Neuron (in vitro differentiated cells): ENCODE measurements around the gene SYT14.
"Not testable (repeated sequence)": the region's sequence is repeated elsewhere in the genome, so short reads cannot be mapped to it uniquely, and the experiment has no call there.

Source experiments
- H2AFZ ChIP-seq: one replicate; pipeline ENCODE4 v1.6.1; 2013; ENCODE audit warnings: low read depth, mild to moderate bottlenecking, inconsistent platforms, low read length, moderate library complexity
- H3K27me3 ChIP-seq: one replicate; pipeline ENCODE4 v1.6.1; 2013; ENCODE audit warnings: low read length; ENCODE audit not compliant: insufficient read depth
- H3K36me3 ChIP-seq: one replicate; pipeline ENCODE4 v1.6.1; 2013; ENCODE audit warnings: low read length; ENCODE audit not compliant: insufficient read depth
- H3K4me1 ChIP-seq: one replicate; pipeline ENCODE4 v1.6.1; 2013; ENCODE audit warnings: low read length; ENCODE audit not compliant: insufficient read depth
- H3K4me3 ChIP-seq: 2 replicates; pipeline ENCODE4 v1.5.1; 2013; ENCODE audit warnings: mild to moderate bottlenecking, low read length, moderate library complexity
- H3K9me3 ChIP-seq: one replicate; pipeline ENCODE4 v1.6.1; 2013; ENCODE audit warnings: low read length

The SYT14 gene

DNA sequence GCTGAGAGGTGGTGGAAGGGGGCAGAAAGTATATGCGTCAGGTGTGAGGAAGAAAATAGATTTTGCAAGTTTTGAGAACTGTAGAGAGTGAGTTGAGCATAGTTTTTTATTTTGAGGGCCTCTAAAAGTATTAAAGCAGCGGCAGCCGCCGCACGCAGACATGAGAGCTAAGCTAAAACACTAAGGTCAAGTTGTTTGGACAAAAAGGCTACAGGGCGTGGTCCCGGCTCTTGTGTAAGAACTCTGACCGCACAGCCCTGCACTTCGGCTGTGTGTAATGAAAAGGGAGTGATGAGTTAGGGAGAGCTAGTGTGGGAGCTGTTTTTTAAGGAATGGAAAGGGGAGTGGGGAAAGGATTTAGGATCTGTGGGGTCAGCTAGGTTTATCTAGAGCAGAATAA lies 174.9 kb downstream of the SYT14 start:
- H3K36me3 ChIP-seq, H3K27me3 ChIP-seq, H3K4me3 ChIP-seq, H2AFZ ChIP-seq, H3K4me1 ChIP-seq, H3K9me3 ChIP-seq: not testable (repeated sequence)

DNA sequence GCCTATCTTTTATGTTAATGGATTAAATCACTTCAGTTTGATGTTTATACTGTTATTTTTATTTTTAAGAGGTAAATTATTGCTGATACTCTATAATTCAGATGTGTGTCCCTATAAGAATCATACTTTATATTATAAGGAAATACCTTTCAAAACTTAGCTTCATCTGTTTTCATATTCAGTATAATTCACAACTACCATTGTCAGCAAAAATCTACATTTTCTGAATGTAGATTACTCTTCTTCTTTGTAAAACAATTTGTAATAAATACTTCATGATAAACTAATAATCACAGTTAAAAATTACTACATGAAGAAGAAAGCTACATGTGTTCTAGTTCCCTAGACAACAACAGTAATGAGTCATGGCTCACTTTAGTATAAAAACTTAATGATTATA lies 179.2 kb downstream of the SYT14 start:
- peaks cover 9% of the 10 kb centered on the region for H3K4me1 ChIP-seq
- H3K4me3 ChIP-seq, result no peak overlapping the region
- H2AFZ ChIP-seq, result no peak overlapping the region
- H3K27me3 ChIP-seq, result no peaks in the 10 kb centered on the region
- H3K9me3 ChIP-seq, result no peaks in the 10 kb centered on the region
- H3K36me3 ChIP-seq, result no peaks in the 10 kb centered on the region

DNA sequence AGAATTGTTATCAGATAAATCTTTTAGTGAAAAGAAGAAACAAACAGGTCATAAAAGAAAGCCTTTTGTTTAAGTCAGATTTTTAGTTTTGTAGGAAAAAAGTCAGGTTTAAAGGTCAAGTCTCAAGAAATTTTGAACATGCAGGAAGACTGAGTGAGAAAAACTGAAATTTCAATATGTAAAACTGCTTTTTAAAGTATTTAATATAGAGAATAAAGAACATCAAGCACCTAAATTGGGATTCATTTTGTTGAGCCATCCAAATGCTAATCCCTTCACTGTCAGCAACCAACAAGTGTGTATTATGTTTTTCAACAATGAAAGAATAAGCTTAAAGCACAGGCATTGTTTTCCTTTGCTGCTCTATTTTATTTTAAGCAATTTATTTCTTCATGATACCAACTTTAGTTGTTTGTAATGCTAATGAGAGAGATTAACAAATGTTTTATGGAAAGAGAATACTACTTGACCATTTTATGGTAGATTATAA lies 179.7 kb downstream of the SYT14 start:
- H2AFZ ChIP-seq, result no peak overlapping the region
- no peaks in the 10 kb centered on the region for H3K27me3 ChIP-seq
- no peak overlapping the region for H3K4me3 ChIP-seq
- H3K9me3 ChIP-seq, result no peaks in the 10 kb centered on the region
- H3K36me3 ChIP-seq, result no peaks in the 10 kb centered on the region
- peaks cover 9% of the 10 kb centered on the region for H3K4me1 ChIP-seq

DNA sequence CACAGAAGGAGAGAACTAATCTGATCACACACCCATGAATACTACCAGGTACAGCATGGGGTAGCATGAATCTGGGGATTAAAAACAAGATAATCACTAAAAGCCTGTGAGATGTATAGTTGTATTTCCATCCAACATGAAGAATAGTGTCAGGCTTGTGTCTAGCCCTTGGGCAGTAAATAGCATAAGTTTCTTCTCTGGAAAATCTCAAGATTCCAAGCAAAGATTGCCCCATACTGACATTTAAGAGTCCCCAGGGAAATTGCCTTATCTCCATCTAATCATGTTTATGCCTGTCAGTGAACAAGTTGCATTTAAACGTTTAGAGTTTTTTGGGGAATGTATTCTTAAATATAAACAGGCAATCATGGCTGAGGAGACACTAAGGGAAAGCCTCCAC lies 185.4 kb downstream of the SYT14 start:
- no peak overlapping the region for H3K4me3 ChIP-seq
- no peaks in the 10 kb centered on the region for H3K36me3 ChIP-seq
- H3K27me3 ChIP-seq, result no peaks in the 10 kb centered on the region
- H2AFZ ChIP-seq, result no peak overlapping the region
- no peaks in the 10 kb centered on the region for H3K9me3 ChIP-seq
- no peaks in the 10 kb centered on the region for H3K4me1 ChIP-seq

DNA sequence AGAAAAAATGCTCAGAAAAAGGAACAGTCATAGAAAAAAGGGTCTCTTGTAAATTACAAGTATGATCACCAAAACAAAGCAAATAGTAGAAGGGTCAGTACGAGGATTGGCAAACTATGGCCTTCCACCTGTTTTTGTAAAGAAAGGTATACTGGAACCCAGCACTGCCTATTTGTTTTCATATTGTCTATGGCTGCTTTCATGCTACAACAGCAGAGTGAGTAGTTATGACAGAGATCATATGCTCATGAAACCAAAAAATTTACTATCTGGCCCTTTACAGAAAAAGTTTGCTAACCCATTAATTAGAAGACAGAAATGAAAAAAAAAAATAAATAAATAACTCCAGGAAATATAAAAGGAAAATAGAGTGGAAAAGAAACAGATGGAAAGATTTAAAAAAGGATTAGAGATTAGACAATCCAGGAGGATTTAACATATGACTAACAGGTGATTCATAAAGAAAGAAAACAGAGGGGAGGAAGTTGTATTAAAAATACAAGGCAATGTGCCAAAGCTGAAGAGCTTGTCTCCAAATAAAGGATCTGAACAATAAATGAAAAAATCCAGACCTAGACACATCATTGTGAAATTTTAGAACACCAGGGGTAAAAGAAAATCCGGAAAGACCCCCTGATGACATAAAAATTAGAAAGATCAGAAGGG lies 186.0 kb downstream of the SYT14 start:
- no peaks in the 10 kb centered on the region for H3K36me3 ChIP-seq
- H2AFZ ChIP-seq, result no peak overlapping the region
- no peaks in the 10 kb centered on the region for H3K27me3 ChIP-seq
- H3K4me1 ChIP-seq, result no peaks in the 10 kb centered on the region
- H3K4me3 ChIP-seq, result no peak overlapping the region
- no peaks in the 10 kb centered on the region for H3K9me3 ChIP-seq

DNA sequence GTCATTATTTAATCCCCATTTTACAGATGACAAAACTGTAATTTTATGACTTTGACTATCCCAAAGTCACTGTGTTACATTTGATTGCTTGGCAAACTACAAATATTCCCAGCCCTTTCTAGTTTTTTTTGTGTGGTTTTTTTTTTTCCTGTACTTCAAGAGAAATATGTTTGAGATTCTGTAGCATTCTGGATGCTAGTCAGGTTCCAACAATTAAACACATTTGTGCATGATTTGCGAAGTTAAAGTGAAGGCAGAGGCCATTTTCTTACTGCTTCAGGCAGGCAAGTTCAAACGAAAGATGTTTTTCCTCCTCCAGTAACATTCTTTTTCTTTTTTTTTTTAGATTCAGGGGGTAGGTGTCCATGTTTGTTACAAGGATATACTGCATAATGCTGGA lies 186.7 kb downstream of the SYT14 start:
- no peaks in the 10 kb centered on the region for H3K4me1 ChIP-seq
- H3K9me3 ChIP-seq, result no peaks in the 10 kb centered on the region
- no peaks in the 10 kb centered on the region for H3K27me3 ChIP-seq
- no peaks in the 10 kb centered on the region for H3K36me3 ChIP-seq
- no peak overlapping the region for H2AFZ ChIP-seq
- no peak overlapping the region for H3K4me3 ChIP-seq

DNA sequence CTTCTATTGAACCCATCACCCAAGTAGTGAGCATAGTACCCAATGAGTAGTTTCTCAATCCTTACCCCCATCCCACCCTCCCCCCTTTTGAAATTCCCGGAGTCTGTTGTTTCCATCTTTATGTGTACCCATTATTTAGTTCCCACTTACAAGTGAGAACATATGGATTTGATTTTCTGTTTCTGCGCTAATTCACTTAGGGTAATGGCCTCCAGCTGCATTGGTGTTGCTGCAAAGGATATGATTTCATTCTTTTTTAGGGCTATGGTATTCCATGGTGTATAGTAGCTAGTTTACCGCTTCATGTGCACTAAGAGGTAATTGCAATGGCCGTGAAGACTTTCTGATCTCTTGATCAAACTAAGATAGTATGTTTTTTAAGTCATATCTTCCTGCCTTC lies 187.1 kb downstream of the SYT14 start:
- H3K36me3 ChIP-seq, result no peaks in the 10 kb centered on the region
- no peaks in the 10 kb centered on the region for H3K9me3 ChIP-seq
- no peak overlapping the region for H2AFZ ChIP-seq
- H3K27me3 ChIP-seq, result no peaks in the 10 kb centered on the region
- no peaks in the 10 kb centered on the region for H3K4me1 ChIP-seq
- no peak overlapping the region for H3K4me3 ChIP-seq

DNA sequence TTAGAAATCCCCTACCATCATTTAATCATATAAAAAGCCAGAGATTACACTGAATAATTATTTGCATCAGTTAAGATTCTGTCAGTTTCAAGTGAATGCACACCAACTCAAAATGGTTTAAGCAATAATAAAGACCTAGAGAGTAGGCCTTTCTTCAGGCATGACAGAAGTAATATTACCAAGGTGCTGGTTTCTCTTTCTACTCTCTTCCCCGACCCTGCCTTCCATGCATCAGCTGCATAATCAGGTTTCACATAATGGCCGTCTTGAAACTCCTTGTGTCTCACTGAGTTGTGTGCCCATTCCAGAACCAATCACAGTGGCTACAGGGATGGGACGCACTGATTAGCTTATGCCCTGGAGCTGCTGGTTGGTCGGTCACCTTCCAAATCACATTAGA lies 191.1 kb downstream of the SYT14 start:
- Histone ChIP-seq H3K4me3 (no peak overlapping the region), H3K27me3 (no peaks in the 10 kb centered on the region), H3K9me3 (no peaks in the 10 kb centered on the region), H2AFZ (no peak overlapping the region), H3K36me3 (no peaks in the 10 kb centered on the region), H3K4me1 (no peaks in the 10 kb centered on the region)

DNA sequence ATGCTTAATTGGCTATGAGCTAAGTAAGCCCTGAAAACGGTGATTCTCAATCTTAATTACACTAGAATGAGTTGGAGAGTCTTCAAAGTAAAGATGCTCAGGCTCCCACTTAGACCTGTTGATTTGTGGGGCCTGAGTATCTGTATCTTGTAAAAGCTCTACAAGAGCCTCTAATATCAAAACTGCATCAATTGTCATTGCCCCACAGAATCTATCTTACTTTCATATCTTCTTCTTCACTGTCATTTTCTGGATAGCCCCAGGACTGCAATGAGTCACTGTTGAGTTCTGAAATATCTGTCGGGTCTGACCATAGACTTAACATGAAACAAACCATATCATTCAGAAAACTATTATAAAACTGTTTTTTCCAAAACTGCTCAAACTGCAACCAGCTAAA lies 191.7 kb downstream of the SYT14 start:
- Histone ChIP-seq H3K4me1 (no peaks in the 10 kb centered on the region), H3K4me3 (no peak overlapping the region), H3K9me3 (no peaks in the 10 kb centered on the region), H2AFZ (no peak overlapping the region), H3K36me3 (no peaks in the 10 kb centered on the region), H3K27me3 (no peaks in the 10 kb centered on the region)

DNA sequence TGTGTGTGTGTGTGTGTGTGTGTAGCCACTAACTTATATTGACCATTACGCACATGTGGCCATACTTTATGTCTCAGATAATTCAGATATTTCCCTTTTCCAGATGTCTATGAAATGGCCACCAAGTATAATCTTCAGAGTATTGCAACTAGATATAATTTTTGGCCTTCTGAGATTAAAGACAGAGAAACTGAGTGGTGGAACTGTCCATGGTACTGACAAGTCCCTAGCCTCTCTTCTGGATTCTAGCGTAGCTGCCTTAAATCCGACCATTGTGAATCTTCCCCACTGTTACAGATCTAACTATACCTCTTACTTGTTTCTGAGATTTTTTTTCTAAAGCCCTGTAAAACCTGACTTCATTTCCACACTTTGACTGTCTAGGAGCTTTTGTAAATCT lies 194.6 kb downstream of the SYT14 start:
- no peak overlapping the region for H2AFZ ChIP-seq
- no peaks in the 10 kb centered on the region for H3K4me1 ChIP-seq
- H3K4me3 ChIP-seq, result no peak overlapping the region
- no peaks in the 10 kb centered on the region for H3K27me3 ChIP-seq
- no peaks in the 10 kb centered on the region for H3K36me3 ChIP-seq
- no peaks in the 10 kb centered on the region for H3K9me3 ChIP-seq

DNA sequence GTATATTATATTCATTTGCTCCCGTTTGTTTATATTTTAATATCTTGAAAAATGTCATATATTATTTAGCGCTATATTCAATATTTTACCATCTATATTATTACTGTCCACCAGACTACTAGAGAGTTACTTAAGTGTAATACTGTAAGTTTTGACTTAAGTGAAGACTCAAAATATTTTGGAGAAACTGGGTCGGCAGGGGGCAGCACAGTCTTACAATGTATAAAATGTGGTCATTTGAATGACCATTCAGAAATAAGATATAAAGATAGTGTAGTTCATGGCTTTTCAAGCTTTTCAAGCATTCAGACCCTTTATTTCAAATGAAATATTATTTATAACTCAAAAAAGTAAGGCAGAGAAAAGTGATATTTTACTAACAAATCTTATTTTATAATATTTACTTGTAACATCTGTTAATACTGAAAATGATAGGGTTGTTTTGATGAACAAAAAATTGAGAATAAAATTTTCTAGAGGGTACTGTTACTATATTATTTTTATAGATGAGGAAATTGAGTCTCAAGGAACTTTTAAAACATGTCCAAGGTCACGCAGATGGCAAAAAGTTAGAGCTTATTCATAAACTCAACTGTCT lies 205.5 kb downstream of the SYT14 start:
- no peak overlapping the region for H2AFZ ChIP-seq
- H3K36me3 ChIP-seq, result no peaks in the 10 kb centered on the region
- no peaks in the 10 kb centered on the region for H3K27me3 ChIP-seq
- no peaks in the 10 kb centered on the region for H3K4me1 ChIP-seq
- H3K4me3 ChIP-seq, result no peak overlapping the region
- H3K9me3 ChIP-seq, result peaks cover 2% of the 10 kb centered on the region

DNA sequence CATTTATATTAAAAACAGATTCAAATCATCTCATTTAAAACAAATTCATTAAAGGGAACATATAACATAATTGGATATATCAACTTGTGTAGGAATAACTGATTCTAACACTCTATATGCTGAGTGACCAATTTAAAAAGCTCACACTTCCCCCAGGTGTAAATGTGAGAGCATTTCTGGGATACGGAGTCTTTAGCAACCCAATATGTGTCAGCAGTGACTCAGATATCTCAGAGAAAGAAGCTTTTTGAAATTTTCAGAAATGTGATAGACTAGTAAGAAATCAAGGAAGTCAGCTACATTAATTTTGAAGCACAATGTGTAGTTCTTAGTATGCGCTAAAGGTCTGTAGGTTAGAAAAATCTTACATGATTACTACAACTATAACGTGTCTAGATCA lies 206.7 kb downstream of the SYT14 start:
- peaks cover 2% of the 10 kb centered on the region for H3K9me3 ChIP-seq
- no peaks in the 10 kb centered on the region for H3K36me3 ChIP-seq
- no peak overlapping the region for H3K4me3 ChIP-seq
- H3K27me3 ChIP-seq, result no peaks in the 10 kb centered on the region
- no peaks in the 10 kb centered on the region for H3K4me1 ChIP-seq
- no peak overlapping the region for H2AFZ ChIP-seq

DNA sequence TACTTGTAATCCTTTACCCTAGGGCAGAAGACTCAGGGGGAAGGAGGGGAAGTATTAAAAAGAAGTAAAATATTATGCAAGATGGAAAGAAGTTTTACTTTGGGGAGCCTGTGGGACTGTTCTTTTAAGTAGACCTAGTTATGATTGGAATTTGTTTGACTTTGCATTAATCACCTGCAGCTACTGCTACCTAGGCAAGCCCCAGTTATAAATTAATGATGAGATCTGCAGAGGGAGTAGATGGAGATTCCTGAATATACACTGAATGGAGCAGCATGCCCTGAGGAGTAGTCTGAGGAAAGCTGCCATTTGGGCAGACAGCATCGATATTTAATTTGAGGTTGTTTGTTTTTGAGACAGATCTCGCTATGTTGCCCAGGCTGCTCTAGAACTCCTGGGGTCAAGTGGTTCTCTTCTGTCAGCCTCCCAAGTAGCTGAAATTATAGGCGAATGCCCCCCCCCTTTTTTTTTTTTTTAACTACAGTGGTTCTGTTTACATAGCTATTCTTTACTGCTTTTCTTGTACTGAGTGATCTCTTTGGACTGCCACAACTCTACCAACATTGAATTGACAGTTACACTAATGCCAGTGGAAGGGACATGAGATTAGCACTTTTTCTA lies 213.1 kb downstream of the SYT14 start:
- Histone ChIP-seq H2AFZ (no peak overlapping the region), H3K9me3 (no peaks in the 10 kb centered on the region), H3K4me1 (no peaks in the 10 kb centered on the region), H3K36me3 (no peaks in the 10 kb centered on the region), H3K4me3 (no peak overlapping the region), H3K27me3 (no peaks in the 10 kb centered on the region)
